RWPE2 (cell line): ENCODE measurements around the gene SPDL1.

ENCODE experiments used
- ATAC-seq: fragments of 200-7000 bp; cut with Tn5 transposase; 3 replicates; pipeline ENCODE4 v1.9.1; 2021; ENCODE audit warnings: low read depth
- DNase-seq: peaks from one replicate; pipeline ENCODE4 v3.0.0-alpha.2; 2020; ENCODE audit warnings: low spot score
- H3K27ac ChIP-seq: fragments of 450-650 bp; 2 replicates; pipeline ENCODE4 v1.5.1; 2017; ENCODE audit warnings: mild to moderate bottlenecking; ENCODE audit not compliant: poor library complexity, severe bottlenecking
- H3K27me3 ChIP-seq: fragments of 250-450 bp; sonication (Bioruptor Pico); 2 replicates; pipeline ENCODE4 v1.5.1; 2021; ENCODE audit warnings: mild to moderate bottlenecking, moderate library complexity; ENCODE audit not compliant: insufficient read depth, poor library complexity, severe bottlenecking
- H3K36me3 ChIP-seq: fragments of 250-450 bp; sonication (Bioruptor Pico); 2 replicates; pipeline ENCODE4 v1.5.1; 2020; ENCODE audit warnings: low read depth, mild to moderate bottlenecking, moderate library complexity
- H3K4me1 ChIP-seq: fragments of 250-450 bp; sonication (Bioruptor Pico); 2 replicates; pipeline ENCODE4 v1.5.1; 2021; ENCODE audit warnings: mild to moderate bottlenecking, moderate library complexity; ENCODE audit not compliant: insufficient read depth, poor library complexity, severe bottlenecking
- H3K4me3 ChIP-seq: fragments of 250-450 bp; sonication (Bioruptor Pico); 2 replicates; pipeline ENCODE4 v1.5.1; 2021; ENCODE audit warnings: mild to moderate bottlenecking, moderate library complexity; ENCODE audit not compliant: severe bottlenecking
- H3K9me3 ChIP-seq: fragments of 250-450 bp; sonication (Bioruptor Pico); 2 replicates; pipeline ENCODE4 v1.5.1; 2021; ENCODE audit warnings: mild to moderate bottlenecking, moderate library complexity; ENCODE audit not compliant: severe bottlenecking
- CTCF ChIP-seq: fragments of 450-650 bp; IDR thresholded peaks from one replicate; pipeline ENCODE4 v1.5.1; 2017; ENCODE audit warnings: mild to moderate bottlenecking, moderate library complexity; ENCODE audit not compliant: poor library complexity, severe bottlenecking

Gene SPDL1

DNA sequence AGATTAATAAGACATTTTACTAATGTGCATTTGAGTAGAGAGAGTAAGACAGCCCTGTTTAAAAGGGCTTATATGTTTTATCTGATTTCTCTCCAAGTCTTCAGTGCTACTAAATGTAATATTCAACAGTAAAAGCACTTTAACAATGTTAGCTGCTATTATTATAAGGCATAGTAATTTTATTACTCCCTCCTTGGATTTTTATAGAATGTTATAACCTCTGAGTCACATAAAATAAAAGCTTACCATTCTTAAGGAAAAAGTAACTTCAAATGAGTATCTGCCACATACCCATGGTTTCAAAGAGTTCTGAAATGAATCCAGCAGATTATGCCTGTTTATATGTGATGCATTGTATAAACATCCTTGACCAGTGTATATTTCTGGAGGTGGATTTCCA, 19.0 kb downstream of the SPDL1 start:
- no peak for ATAC-seq
- no peak for DNase-seq
- Histone ChIP-seq H3K4me3 (no peak overlapping the region), H3K27me3 (no peaks in the 10 kb centered on the region), H3K9me3 (no peaks in the 10 kb centered on the region), H3K36me3 (peaks cover 82% of the 10 kb centered on the region), H3K4me1 (no peaks in the 10 kb centered on the region), H3K27ac (no peak overlapping the region)
- TF ChIP-seq CTCF, result no peak

DNA sequence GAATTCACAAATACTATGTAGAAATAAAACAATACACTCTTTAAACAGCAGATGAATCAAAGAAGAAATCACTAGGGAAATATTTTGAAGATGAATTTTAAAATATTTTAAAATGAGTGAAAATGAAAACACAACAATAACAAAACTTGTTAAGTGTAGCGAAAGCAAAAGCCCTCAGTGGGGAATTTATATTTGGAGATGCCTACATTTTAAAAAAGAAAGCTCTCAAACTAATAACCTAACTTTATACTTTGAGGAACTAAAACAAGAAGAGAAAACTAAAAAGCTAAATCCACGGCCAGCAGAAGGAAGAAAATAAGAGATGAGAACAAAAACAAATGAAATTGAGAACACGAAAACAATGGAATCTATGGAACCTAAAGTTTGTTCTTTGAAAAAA, 22.7 kb downstream of the SPDL1 start:
- Histone ChIP-seq H3K4me1 (no peaks in the 10 kb centered on the region), H3K36me3 (peaks cover 44% of the 10 kb centered on the region), H3K27me3 (no peaks in the 10 kb centered on the region), H3K4me3 (no peak overlapping the region), H3K9me3 (no peaks in the 10 kb centered on the region), H3K27ac (no peak overlapping the region)
- ATAC-seq (no peak), DNase-seq (no peak)
- TF ChIP-seq CTCF, result no peak

- Histone ChIP-seq H3K4me3 (no peak overlapping the region), H3K9me3 (no peaks in the 10 kb centered on the region), H3K27ac (no peak overlapping the region), H3K36me3 (peaks cover 28% of the 10 kb centered on the region), H3K4me1 (no peaks in the 10 kb centered on the region), H3K27me3 (no peaks in the 10 kb centered on the region)
- ATAC-seq, result no peak
- DNase-seq, result no peak
- no peak for TF ChIP-seq CTCF
These were observed 24.3 kb downstream of the SPDL1 start for GRCh38 chr5:169607882-169608281.

GRCh38 chr5:169609716-169610115, 26.1 kb downstream of the SPDL1 start:
- H3K27ac ChIP-seq, result no peak overlapping the region
- H3K27me3 ChIP-seq, result no peaks in the 10 kb centered on the region
- DNase-seq (no peak), ATAC-seq (no peak)
- H3K4me3 ChIP-seq, result no peak overlapping the region
- TF ChIP-seq CTCF, result no peak
- H3K9me3 ChIP-seq, result no peaks in the 10 kb centered on the region
- H3K36me3 ChIP-seq, result peaks cover 10% of the 10 kb centered on the region
- H3K4me1 ChIP-seq, result no peaks in the 10 kb centered on the region

- Histone ChIP-seq H3K27me3 (no peaks in the 10 kb centered on the region), H3K27ac (no peak overlapping the region), H3K4me3 (no peak overlapping the region), H3K9me3 (no peaks in the 10 kb centered on the region), H3K36me3 (peaks cover 1% of the 10 kb centered on the region), H3K4me1 (no peaks in the 10 kb centered on the region)
- no peak for TF ChIP-seq CTCF
- DNase-seq (no peak), ATAC-seq (peak; percentile 56; the same call in 1 of the 3 replicates)
These were observed 27.0 kb downstream of the SPDL1 start for GRCh38 chr5:169610606-169611005.
